ENCODE measurements around the gene ZSWIM3.
"Not testable (repeated sequence)": the region's sequence is repeated elsewhere in the genome, so short reads cannot be mapped to it uniquely, and the experiment has no call there.

ZSWIM3 gene

DNA sequence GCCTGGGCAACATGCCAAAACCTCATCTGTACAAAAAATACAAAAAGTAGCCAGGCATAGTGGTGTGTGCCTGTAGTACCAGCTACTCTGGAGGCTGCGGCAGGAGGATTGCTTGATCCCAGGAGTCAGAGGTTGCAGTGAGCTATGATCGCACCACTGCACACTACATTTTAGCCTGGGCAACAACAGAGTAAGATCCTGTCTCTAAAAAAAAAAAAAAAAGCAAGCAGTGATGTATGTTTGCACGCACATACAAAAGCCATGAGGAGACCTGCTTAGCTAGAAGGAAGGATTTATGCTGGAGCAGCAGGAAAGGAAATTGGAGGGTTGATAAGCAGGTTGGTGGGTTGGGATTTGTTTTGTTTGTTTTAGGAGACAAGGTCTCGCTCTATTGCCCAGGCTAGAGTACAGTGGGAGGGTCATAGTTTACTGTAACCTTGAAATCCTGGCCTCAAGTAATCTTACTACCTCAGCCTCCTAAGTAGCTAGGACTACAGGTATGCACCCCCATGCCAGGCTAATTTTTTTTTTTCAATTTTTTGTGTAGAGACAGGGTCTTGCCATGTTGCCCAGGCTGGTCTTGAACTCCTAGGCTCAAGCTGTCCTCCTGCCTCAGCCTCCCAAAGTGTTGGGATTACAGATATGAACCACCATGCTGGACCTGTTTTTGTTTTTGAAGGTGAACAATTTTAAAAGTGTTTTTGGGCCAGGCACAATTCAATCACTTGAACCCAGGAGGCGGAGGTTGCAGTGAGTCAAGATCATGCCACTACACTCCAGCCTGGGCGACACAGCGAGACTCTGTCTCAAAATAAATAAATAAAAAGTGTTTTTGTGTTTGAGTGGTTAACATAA, 4.0 kb downstream of the ZSWIM3 start:
- DNase-seq = no peak

DNA sequence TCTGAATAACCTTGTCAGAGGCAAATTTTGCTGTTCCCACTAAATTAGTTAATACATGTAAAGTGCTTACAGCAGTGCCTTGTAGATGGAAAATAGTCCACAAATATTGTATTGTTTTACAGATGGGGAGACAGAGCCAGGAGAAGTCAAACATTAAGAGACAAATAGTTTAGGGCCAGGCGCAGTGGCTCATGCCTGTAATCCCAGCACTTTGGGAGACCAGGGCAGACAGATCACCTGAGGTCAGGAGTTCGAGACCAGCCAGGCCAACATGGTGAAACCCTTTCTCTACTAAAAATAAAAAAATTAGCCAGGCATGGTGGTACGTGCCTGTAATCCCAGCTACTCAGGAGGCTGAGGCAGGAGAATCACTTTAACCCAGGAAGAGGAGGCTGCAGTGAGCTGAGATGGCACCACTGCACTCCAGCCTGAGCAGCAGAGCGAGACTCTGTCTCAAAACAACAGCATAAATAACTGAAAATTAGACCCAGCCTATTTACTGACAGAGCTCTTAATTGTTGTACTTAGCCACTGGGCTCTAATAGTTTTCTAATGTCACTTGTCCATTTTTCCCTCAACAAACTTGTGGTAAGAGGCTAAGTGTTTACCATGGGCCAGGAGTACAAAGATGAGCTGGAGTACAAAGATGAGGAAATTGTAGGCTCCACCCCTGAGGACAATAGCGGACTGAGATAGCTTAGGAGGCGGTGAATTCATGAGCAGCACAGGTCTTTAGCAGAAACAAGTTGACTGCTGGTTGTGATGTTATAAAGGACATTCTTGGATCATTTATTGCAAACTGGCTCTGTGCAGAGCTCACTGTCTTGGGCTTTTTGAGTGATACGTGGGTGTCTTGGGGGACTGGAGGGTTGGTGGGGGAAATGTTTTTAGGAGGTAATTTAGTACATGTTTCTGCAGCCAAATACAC, 6.4 kb downstream of the ZSWIM3 start:
- DNase-seq = no peak

DNA sequence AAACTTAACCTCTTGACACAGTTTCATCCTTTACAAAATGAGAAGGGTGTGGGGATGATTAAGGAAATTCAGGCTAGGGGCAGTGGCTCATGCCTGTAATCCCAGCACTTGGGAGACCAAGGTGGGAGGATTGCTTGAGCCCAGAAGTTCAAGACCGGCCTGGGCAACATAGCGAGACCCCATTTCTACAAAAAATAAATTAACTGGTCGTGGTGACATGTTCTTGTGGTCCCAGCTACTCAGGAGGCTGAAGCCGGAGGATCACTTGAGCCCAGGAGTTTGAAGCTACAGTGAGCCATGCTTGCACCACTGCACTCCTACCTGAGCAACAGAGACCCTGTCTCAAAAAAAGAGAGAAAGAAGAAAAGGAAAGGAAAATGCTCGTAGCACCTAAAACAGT, 9.0 kb downstream of the ZSWIM3 start:
- no peak for DNase-seq

DNA sequence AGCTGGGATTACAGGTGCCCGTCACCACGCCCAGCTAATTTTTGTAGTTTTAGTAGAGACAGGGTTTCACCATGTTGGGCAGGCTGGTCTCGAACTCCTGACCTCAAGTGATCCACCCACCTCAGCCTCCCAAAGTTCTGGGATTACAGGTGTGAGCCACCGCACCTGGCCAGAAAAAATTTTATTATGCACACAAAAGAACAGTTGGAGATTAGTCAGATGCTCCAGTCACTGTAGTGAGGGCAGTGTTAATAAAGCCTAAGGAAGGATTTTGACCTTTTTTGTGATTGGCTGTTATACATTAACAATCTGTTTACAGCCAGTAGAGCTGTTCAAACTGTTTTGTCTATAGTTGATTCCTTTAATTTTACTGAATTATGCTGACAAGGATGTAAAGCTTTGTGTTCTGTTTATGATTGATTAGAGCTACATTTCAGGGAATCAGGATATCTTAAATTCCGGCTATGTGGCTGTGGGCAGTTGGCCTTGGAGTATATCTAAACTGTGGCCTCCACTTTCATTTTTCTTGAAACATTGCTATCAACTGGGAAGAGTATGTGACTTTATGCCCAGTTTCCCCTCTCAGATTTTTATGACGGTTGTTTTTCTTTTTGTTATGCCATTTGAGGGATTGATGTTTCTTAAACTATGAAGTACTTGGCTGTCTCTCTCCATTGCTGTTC, 9.9 kb downstream of the ZSWIM3 start:
- no peak for DNase-seq

DNA sequence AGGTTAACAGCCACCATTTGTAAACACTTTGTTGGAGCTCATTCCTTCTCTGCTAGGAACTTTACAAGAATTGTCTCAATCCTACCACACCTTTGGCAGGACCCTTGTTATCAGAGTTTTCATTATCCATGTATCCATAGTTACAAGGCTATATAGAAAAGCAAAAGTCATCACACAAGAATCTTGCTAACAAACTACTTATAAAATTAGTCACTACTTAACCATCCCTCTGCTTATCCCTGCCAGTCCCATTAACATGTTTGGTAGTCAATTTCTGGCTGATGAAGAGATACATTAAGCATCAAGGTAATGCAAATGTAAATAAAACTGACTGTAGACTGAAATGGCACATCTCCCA, 10.4 kb downstream of the ZSWIM3 start:
- DNase-seq = no peak

DNA sequence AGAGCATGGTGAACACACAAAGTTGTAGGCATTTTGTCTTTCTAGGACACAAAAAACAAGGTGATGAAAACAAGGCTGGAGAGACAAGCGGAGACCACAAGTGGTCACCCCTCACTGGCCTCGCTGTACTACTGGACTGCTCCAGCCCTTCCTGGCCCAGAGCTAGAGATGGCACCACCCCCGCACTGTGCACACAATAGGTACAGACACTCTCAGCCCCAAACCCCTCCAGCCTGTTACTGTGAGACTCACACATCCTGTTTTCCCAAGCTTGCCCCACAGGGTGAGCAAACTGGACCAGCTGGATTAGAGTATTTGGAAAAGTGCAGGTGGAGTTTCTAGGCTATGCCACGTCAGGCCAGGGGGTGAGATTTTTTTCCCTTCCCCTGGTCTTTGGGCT, 15.2 kb downstream of the ZSWIM3 start:
- no peak for DNase-seq

DNA sequence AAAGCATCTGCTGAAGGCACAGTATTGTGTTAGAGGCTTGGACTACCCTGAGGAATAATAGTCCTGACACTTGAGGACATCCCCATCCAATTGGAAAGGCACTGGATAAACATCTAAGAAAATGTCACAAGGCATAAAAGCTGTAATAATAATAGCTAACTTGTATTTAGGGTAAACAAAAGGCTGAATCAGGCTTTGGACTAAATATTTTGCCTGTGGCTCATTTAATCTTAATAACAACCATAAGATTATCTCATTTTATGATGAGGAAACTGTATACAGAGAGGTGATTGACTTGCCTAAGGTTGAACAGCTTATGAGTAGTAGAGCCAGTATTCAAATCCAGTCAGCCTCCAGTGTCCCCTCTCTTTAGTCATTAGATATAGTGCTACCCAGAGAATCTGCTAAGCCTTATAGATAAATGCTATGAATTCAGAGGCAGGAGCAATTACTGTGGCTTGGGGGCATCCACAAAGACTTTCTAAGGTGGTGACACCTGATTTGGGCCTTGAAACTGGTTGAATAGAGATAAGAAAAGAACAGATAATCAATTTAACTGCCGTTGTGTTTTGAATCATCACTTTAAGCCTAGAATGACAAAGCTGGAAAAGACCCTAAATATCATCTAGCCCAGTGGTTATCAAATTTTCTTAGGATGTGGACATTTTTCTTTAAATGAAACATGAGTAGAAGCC, 16.1 kb downstream of the ZSWIM3 start:
- DNase-seq = no peak

DNA sequence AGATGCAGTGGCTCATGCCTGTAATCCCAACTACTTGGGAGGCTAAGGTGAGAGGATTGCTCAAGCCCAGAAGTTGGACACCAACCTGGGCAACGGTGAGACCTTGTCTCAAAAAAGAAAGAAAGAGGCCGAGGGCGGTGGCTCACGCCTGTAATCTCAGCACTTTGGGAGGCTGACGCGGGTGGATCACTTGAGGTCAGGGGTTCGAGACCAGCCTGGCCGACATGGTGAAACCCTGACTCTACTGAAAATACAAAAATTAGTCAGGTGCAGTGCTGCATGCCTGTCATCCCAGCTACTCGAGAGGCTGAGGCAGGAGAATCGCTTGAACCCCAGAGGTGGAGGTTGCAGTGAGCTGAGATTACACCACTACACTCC, 16.7 kb downstream of the ZSWIM3 start:
- DNase-seq = not testable (repeated sequence)

DNA sequence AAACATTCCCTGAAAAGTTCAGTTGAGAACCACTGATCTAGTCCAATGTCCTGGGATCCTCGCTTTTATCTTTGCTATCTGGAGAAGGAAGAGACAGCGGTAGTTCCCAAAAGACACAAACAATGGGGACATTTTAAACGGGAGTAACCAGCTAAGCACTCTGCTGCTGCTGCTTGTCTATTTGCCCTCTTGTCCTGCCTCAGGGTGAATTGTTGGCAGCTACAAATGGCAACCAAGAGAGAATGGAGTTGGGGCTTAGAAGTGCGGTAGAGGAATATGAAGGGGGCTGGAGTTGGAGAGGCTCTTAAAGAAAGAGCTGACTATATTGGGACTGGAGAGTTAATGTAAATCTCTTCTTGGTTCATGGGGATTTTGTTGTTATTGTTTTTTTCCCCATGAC, 17.2 kb downstream of the ZSWIM3 start:
- DNase-seq = no peak

DNA sequence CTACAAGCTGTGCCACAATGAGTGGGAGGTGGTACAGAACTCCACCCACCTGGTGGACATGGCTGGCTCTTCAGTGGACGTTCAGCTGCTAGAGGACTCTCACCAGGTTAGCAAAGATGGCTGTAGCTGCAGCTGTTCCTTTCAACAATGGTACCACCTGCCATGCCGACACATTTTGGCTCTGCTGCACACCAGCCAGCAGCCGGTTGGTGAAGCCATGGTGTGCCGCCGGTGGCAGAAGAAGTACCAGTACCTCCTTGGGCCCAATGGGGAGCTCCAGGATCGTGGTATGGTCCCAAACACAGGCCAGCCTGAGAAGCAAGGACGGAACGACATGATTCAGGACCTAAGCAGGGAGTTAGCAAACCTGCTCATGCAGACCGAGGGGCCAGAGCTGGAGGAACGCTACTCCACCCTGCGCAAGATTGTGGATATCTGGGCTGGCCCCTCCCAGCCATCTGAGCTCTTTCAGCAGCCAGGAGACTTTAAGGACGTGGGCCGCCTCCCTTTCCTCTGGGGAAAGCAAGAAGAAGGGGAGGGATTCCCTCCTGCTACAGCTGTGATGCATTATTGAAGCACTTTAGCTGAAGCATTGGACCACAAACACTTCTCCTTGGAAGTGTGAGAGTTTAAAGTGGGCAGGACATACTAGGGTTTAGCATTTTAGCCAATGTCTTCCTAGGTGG, 20.8 kb downstream of the ZSWIM3 start:
- no peak for DNase-seq

DNA sequence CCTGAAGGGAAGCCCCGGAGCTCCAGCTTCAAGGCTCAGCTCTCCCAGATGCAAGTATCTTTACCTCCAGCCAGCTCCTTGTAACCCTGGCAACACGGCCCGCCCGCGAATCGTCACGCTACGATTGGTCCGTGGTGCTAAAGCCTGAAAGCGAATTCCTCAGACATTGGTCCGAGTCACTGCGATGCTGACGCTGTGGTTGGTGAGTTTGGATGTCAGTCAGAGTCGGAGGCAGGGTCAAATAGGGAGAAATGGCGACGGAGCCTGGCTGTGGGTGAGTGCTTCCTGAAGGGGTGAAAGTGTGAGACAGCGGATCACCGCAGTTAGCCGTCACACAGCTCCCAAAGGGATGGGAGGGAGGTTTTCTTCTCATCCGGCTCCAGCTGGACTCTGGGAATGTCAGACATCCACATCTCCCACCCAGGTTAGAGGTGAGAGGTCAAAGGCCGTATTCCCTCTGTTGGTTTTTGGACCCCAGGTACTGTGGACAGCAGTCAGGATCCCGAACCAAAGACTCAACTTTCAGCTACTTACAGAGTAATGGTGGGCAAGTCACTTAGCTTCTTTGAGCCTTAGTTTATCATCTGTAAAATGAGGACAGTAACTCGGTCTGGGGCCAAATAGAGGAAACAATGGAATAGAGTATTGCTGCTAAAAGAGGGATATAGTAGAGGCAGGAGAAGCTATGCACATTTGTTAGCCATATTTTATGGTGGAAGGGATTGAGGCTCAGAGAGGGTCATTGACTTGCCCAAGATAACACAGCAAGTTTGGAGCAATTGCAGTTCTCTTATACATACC, 23.8 kb downstream of the ZSWIM3 start, which contains the start of gene ZSWIM1:
ZSWIM1 (plus strand) TSS at position 240 of the 801 bp plus-strand sequence. CDS start 1,366 bp downstream, outside the sequence.
- DNase-seq = peak; percentile 99

DNA sequence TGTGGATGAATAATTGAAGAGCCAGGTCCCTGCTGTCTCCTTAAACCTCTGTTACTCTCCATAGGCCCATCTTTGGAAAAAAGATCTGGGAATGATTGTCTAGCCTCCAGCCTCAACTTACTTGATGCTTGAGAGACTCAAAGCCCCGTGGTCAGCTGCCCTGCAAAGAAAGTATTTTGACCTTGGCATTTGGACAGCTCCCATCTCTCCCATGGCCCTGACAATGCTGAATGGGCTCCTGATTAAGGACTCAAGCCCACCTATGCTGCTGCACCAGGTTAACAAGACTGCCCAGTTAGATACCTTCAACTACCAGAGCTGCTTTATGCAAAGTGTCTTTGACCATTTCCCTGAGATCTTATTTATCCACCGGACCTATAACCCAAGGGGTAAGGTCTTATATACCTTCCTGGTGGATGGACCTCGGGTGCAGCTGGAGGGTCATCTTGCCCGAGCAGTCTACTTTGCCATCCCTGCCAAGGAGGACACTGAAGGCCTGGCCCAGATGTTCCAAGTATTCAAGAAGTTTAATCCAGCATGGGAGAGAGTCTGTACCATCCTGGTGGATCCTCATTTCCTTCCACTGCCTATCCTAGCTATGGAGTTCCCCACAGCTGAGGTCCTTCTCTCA, 25.2 kb downstream of the ZSWIM3 start:
- no peak for DNase-seq

DNA sequence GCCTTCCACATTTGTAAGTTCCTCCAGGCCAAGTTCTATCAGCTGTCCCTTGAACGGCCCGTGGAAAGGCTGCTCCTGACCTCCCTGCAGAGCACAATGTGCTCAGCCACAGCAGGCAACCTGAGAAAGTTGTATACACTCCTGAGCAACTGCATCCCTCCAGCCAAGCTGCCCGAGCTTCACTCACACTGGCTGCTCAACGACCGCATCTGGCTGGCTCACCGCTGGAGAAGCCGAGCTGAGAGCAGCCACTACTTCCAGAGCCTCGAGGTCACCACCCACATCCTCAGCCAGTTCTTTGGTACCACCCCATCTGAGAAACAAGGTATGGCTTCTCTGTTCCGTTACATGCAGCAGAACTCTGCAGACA, 25.7 kb downstream of the ZSWIM3 start:
- no peak for DNase-seq

DNA sequence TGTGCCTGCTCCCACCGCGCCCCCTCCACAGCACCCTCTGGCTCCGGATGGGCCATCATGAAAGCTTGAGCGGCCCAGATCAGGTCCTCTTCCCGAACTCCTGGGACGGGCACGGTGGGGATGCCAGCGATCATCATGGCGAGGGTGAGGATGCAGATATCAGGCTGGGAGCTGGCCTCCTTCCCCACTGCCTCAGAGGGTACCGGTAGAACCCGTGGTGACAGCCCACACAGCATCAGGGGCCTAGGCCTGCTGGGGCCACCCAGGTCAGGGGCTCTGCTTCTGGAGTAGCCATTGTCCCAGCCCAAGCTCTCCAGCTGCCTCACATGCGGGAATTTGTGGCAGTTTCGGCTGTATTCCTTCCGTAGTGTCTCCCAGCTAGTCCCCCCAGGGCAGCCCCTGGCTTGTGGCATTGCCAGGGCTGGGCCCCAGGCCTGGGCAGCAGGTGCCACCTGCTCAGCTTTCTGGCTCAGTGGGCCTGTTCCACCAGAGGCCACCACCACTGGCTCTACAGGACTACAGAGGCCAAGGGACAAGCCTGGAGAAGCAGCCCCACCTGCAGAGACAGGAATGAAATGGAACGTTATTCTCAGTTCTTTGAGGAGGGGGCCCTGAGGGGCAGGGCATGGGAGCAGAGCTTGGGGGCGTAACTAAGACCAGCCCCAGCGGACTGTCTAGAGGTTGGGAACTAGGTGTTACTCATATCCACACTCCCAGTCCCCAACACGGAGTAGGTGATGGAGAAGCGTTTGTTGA, 29.4 kb downstream of the ZSWIM3 start:
- DNase-seq = no peak

DNA sequence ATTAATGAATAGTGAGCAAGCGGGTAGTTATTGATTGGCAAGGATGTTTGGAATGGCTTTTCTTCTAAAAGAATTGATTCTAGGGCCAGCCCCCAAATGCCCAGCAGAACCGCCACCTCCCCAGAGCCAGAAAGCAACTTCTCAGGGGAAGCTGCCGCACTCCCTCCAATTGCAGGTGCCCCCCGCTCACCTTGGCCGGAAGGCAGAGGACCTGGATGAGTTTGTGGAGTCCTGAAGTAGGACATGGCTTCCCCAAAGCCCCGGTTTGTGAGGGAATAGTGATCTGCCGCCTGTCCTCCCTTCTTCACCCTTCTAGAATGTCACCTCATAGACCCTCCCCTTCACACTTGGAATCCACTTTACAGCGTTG, 29.9 kb downstream of the ZSWIM3 start, which contains the start of gene SPATA25:
SPATA25 (minus strand) TSS at position 277 of the 370 bp plus-strand sequence; CDS start at position 245, 32 bp downstream.
- DNase-seq = no peak

DNA sequence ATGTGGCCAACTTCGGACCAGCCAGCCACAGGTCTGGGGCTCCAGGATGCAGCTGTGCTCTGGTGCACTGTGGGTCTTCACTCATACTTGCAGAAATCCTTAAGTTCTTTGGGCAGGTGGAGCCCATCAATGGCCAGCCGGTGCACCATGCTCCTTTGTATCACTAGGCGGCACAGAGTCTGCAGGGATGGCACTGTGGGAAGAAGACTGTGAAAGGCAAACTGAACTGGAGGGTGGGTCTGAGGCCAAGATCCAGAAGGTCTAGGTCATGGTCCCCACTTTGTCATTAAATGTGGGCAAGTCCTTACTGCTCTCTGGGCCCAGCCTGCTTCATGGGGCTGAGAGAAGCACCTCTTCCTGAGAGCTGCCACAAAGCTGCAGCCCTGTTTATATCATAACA, 31.3 kb downstream of the ZSWIM3 start:
- no peak for DNase-seq

DNA sequence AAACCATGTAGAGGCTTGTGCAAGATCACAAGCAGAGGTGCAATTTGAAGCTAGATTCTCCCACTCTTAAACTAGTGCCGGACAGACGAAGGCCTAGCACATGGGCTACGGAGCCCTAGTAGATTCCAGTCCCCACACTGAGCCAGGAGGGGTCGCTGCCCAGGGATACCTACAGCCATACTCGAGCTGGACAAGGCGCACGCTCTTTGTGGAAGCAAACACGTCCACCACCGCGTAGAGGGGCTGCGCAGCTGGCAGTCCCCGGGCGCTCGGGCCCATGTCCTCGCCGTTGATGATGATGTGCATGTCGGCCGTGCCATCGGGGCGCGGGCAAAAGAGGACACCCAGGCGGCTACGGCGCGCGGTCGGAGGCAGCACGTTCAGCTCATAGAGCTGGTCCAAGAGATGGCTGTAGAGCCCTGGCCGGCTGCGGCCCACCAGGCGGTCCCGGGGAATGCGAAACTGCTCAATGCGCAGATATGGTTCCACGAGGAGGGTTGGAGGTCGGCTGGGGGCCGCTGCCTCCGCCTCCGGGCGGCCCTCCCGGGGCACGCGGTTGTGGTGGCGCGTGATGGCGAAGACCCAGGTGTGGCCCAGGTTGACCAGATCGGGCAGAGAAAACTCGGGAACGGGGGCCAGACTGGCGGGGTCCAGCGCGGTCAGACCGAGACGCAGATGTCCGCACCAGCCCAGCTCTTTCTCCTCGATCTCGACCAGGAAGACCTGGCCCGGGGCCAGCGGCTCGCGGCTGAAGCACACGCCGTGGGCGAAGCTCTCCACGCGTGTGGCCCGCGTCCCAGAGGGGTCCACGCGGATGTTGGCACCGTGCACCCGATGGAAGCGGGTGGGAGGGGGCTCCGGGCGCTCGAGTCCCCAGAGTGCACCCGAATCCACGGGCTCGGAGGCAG, 32.9 kb downstream of the ZSWIM3 start:
- DNase-seq = peak; percentile 89

Measured in NCI-H146 (cell line).